ENCODE measurements around the gene PRDM16. TPM values are rescaled to one million over a fixed set of nuclear protein-coding genes. Genes with fewer than 3 reads are reported as not detected.
"Not testable (repeated sequence)": the region's sequence is repeated elsewhere in the genome, so short reads cannot be mapped to it uniquely, and the experiment has no call there.

PRDM16 gene
- total RNA-seq, 1 experiment from 2014 or later = not detected

GRCh38 chr1:3284691-3285090 lies 215.7 kb downstream of the PRDM16 start:
- ChIA-PET CTCF (interaction anchor here (0.7 kb wide), 1 partner anchor 13 kb away, joined by 5 read pairs; no protein-coding TSS in a partner anchor), POLR2A (no interaction called here)
- H3K4me1 Mint-ChIP-seq (ENCODE audit: insufficient read depth, unreplicated experiment) = no peaks in the 10 kb centered on the region
- no peak overlapping the region for H3K4me3 Mint-ChIP-seq (ENCODE audit: unreplicated experiment)
- no peak overlapping the region for H3K27ac Mint-ChIP-seq (ENCODE audit: low read depth, unreplicated experiment)
- H3K36me3 Mint-ChIP-seq (ENCODE audit: insufficient read depth, unreplicated experiment) = no peaks in the 10 kb centered on the region
- peaks cover 16% of the 10 kb centered on the region for H3K9me3 Mint-ChIP-seq (ENCODE audit: unreplicated experiment)
- BruUV-seq (replicated peaks) = no TSS peak
- intact Hi-C loops (cut with micrococcal nuclease) = no loop called here
- H3K27me3 Mint-ChIP-seq (ENCODE audit: insufficient read depth, unreplicated experiment) = no peaks in the 10 kb centered on the region
- TF ChIP-seq CTCF (IDR thresholded peaks at IDR 0.05; ENCODE audit: unreplicated experiment) = no peak
- DNase-seq (ENCODE audit: unreplicated experiment) = no peak

GRCh38 chr1:3285106-3285740 lies 216.2 kb downstream of the PRDM16 start:
- Mint-ChIP-seq H3K9me3 (ENCODE audit: unreplicated experiment) (peaks cover 16% of the 10 kb centered on the region), H3K4me3 (ENCODE audit: unreplicated experiment) (no peak overlapping the region), H3K27ac (ENCODE audit: low read depth, unreplicated experiment) (no peak overlapping the region), H3K27me3 (ENCODE audit: insufficient read depth, unreplicated experiment) (no peaks in the 10 kb centered on the region), H3K36me3 (ENCODE audit: insufficient read depth, unreplicated experiment) (no peaks in the 10 kb centered on the region), H3K4me1 (ENCODE audit: insufficient read depth, unreplicated experiment) (no peaks in the 10 kb centered on the region)
- no TSS peak for BruUV-seq (replicated peaks)
- DNase-seq (ENCODE audit: unreplicated experiment) = no peak
- intact Hi-C loops (cut with micrococcal nuclease) = no loop called here
- CTCF ChIA-PET = no interaction called here
- POLR2A ChIA-PET = no interaction called here
- no peak for TF ChIP-seq CTCF (IDR thresholded peaks at IDR 0.05; ENCODE audit: unreplicated experiment)

DNA sequence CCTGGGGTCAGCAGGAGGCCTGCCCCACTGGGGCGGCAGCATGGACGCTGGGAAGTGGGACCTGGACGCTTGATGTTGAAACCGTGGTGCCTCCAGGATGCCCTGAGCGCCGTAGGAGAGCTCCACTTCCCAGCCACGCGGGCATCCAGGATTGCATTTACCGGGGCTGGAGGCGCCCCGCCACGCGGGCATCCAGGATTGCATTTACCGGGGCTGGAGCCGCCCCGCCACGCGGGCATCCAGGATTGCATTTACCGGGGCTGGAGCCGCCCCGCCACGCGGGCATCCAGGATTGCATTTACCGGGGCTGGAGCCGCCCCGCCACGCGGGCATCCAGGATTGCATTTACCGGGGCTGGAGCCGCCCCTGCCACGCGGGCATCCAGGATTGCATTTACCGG lies 218.1 kb downstream of the PRDM16 start:
- H3K27me3 Mint-ChIP-seq (ENCODE audit: insufficient read depth, unreplicated experiment); H3K4me1 Mint-ChIP-seq (ENCODE audit: insufficient read depth, unreplicated experiment); H3K4me3 Mint-ChIP-seq (ENCODE audit: unreplicated experiment); POLR2A ChIA-PET; H3K27ac Mint-ChIP-seq (ENCODE audit: low read depth, unreplicated experiment); H3K9me3 Mint-ChIP-seq (ENCODE audit: unreplicated experiment); H3K36me3 Mint-ChIP-seq (ENCODE audit: insufficient read depth, unreplicated experiment); DNase-seq (ENCODE audit: unreplicated experiment); intact Hi-C loops (cut with micrococcal nuclease); BruUV-seq (replicated peaks): not testable (repeated sequence)
- CTCF ChIA-PET = interaction anchor here (0.6 kb wide), 1 partner anchor 336 kb away, joined by 6 read pairs; no protein-coding TSS in a partner anchor

DNA sequence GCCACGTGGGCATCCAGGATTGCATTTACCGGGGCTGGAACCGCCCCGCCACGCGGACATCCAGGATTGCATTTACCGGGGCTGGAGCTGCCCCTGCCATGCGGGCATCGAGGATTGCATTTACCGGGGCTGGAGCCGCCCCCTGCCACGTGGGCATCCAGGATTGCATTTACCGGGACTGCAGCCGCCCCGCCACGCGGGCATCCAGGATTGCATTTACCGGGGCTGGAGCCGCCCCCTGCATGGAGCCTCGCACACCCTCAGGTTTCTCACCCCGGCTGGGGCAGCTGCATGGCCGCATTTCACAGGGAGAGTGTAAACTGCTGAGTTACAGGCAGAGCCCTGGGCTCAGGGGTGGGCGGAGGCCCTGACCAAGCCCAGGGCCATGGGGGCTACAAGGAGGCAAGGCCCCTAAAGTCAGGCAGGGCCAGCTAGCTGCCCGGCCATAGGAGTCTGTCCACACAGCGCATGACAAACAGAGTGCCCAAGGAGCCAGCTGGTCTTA lies 218.7 kb downstream of the PRDM16 start:
- POLR2A ChIA-PET = no interaction called here
- Mint-ChIP-seq H3K27me3 (ENCODE audit: insufficient read depth, unreplicated experiment) (no peaks in the 10 kb centered on the region), H3K27ac (ENCODE audit: low read depth, unreplicated experiment) (no peak overlapping the region), H3K4me3 (ENCODE audit: unreplicated experiment) (no peak overlapping the region), H3K4me1 (ENCODE audit: insufficient read depth, unreplicated experiment) (no peaks in the 10 kb centered on the region), H3K9me3 (ENCODE audit: unreplicated experiment) (peaks cover 15% of the 10 kb centered on the region), H3K36me3 (ENCODE audit: insufficient read depth, unreplicated experiment) (no peaks in the 10 kb centered on the region)
- DNase-seq (ENCODE audit: unreplicated experiment) = no peak
- CTCF ChIA-PET = interaction anchor here (0.6 kb wide), 1 partner anchor 335 kb away, joined by 6 read pairs; no protein-coding TSS in a partner anchor
- BruUV-seq (replicated peaks) = no TSS peak
- no peak for TF ChIP-seq CTCF (IDR thresholded peaks at IDR 0.05; ENCODE audit: unreplicated experiment)
- intact Hi-C loops (cut with micrococcal nuclease) = no loop called here

Data from MCF 10A (cell line).